H1 (cell line): ENCODE results near the gene LHFPL6. TPM values are rescaled to one million over a fixed set of nuclear protein-coding genes. Genes with fewer than 3 reads are reported as not detected.

ENCODE experiments used
- CTCF ChIA-PET: fragments of 300-600 bp; sonication (Branson Sonifier 250); formaldehyde crosslinking; loops from one replicate; lab custom pipeline; 2021; ENCODE audit not compliant: partially characterized antibody; lab: Charles Lee
- POLR2A ChIA-PET: fragments of 300-600 bp; sonication (Branson Sonifier 250); formaldehyde crosslinking; loops from one replicate; lab custom pipeline; 2021; ENCODE audit warnings: inconsistent platforms; ENCODE audit not compliant: partially characterized antibody; lab: Charles Lee
- DNase-seq, 2 experiments: peaks; one replicate each; pipeline versions ENCODE4 v3.0.0 to v3.0.0-alpha.2; 2010 to 2022; ENCODE audit warnings: low spot score in 2 of 2, low read depth in 1 of 2, mixed read lengths in 1 of 2
- FAIRE-seq: peaks from 2 replicates; lab custom pipeline; 2011; peaks lifted over from hg19 to GRCh38; lab: Jason Lieb, UNC
- H2AFZ ChIP-seq: 2 replicates; pipeline ENCODE4 v1.8.1; 2012; ENCODE audit warnings: low read length, inconsistent platforms
- H2AK5ac ChIP-seq: 2 replicates; pipeline ENCODE4 v1.6.1; 2013; ENCODE audit warnings: low read depth, low read length
- H2BK120ac ChIP-seq: replicated peaks from 2 replicates; pipeline ENCODE3; 2013; ENCODE audit warnings: low read depth, low read length, inconsistent platforms
- H2BK12ac ChIP-seq: 2 replicates; pipeline ENCODE4 v1.6.1; 2013; ENCODE audit warnings: low read depth, low read length
- H2BK15ac ChIP-seq: 2 replicates; pipeline ENCODE4 v1.6.1; 2013; ENCODE audit warnings: low read length
- H2BK20ac ChIP-seq: 2 replicates; pipeline ENCODE4 v1.6.1; 2013; ENCODE audit warnings: low read length
- H2BK5ac ChIP-seq: 2 replicates; pipeline ENCODE4 v1.6.1; 2013; ENCODE audit warnings: low read depth, low read length
- H3K14ac ChIP-seq: 2 replicates; pipeline ENCODE4 v1.6.1; 2013; ENCODE audit warnings: inconsistent platforms; ENCODE audit not compliant: insufficient read length
- H3K18ac ChIP-seq: 2 replicates; pipeline ENCODE4 v1.6.1; 2013; ENCODE audit warnings: low read length; ENCODE audit errors: extremely low read depth
- H3K23ac ChIP-seq: 2 replicates; pipeline ENCODE4 v1.6.1; 2013; ENCODE audit warnings: inconsistent platforms; ENCODE audit not compliant: insufficient read length
- H3K23me2 ChIP-seq: 2 replicates; pipeline ENCODE4 v1.6.1; 2013; ENCODE audit warnings: low read depth, low read length
- H3K27ac ChIP-seq: 2 replicates; pipeline ENCODE4 v1.6.1; 2011; ENCODE audit warnings: low read depth, low read length, inconsistent platforms
- H3K27me3 ChIP-seq, 4 experiments: replicated peaks in 1 of 4; 1 replicate in 1 of 4; 2 replicates in 3 of 4; pipeline versions ENCODE4 v1.6.1 to v1.8.1; 2011 to 2013; ENCODE audit warnings: low read length in 3 of 4, mild to moderate bottlenecking in 3 of 4, inconsistent platforms in 2 of 4, mixed read lengths in 2 of 4, moderate library complexity in 1 of 4; ENCODE audit not compliant: control insufficient read depth in 3 of 4, insufficient read depth in 3 of 4; ENCODE audit errors: extremely low read depth in 1 of 4
- H3K36me3 ChIP-seq, 4 experiments: 2 replicates each; pipeline versions ENCODE4 v1.6.1 to v1.8.1; 2011 to 2013; ENCODE audit warnings: mild to moderate bottlenecking in 4 of 4, low read length in 3 of 4, moderate library complexity in 2 of 4, control low read depth in 1 of 4, inconsistent platforms in 1 of 4; ENCODE audit not compliant: insufficient read depth in 4 of 4, control insufficient read depth in 2 of 4
- H3K4ac ChIP-seq: replicated peaks from 2 replicates; pipeline ENCODE3; 2013; ENCODE audit warnings: low read length, low read depth, mixed read lengths, inconsistent platforms; ENCODE audit not compliant: insufficient read length
- H3K4me1 ChIP-seq, 4 experiments: replicated peaks in 1 of 4; 1 replicate in 1 of 4; 2 replicates in 3 of 4; pipeline versions ENCODE4 v1.6.1 to v1.8.1; 2011 to 2013; ENCODE audit warnings: low read length in 3 of 4, inconsistent platforms in 2 of 4, mixed read lengths in 1 of 4; ENCODE audit not compliant: insufficient read depth in 4 of 4, control insufficient read depth in 3 of 4
- H3K4me2 ChIP-seq, 2 experiments: 2 replicates each; pipeline versions ENCODE4 v1.6.1 to v1.8.1; 2011 to 2013; ENCODE audit warnings: low read depth in 2 of 2, low read length in 2 of 2, control low read depth in 1 of 2, inconsistent platforms in 1 of 2, mild to moderate bottlenecking in 1 of 2; ENCODE audit not compliant: insufficient read depth in 1 of 2
- H3K4me3 ChIP-seq, 4 experiments: fragments of 200-600, 300-600 bp in 1 of 4; sonication (generic), shearing (Covaris generic), sonication (Bioruptor Twin) in 1 of 4; 2 replicates each; pipeline versions ENCODE4 v1.5.1 to v1.8.1; 2011 to 2016; ENCODE audit warnings: low read length in 4 of 4, low read depth in 3 of 4, control low read depth in 2 of 4, inconsistent platforms in 2 of 4, mild to moderate bottlenecking in 2 of 4, mixed read lengths in 1 of 4, moderate library complexity in 1 of 4; ENCODE audit not compliant: insufficient read depth in 2 of 4; ENCODE audit errors: extremely low read depth in 1 of 4
- H3K56ac ChIP-seq: replicated peaks from 2 replicates; pipeline ENCODE3; 2013; ENCODE audit warnings: low read depth, mild to moderate bottlenecking, mixed read lengths, low read length, inconsistent platforms; ENCODE audit not compliant: insufficient read length
- H3K79me1 ChIP-seq: 2 replicates; pipeline ENCODE4 v1.6.1; 2013; ENCODE audit warnings: low read depth, low read length, control low read depth
- H3K79me2 ChIP-seq, 2 experiments: 2 replicates each; pipeline versions ENCODE4 v1.6.1 to v1.8.1; 2012 to 2013; ENCODE audit warnings: low read length in 2 of 2, mild to moderate bottlenecking in 2 of 2, inconsistent platforms in 1 of 2; ENCODE audit not compliant: insufficient read depth in 2 of 2, control insufficient read depth in 1 of 2
- H3K9ac ChIP-seq, 4 experiments: replicated peaks in 1 of 4; 1 replicate in 1 of 4; 2 replicates in 3 of 4; pipeline versions ENCODE4 v1.6.1 to v1.8.1; 2011 to 2013; ENCODE audit warnings: low read depth in 3 of 4, low read length in 3 of 4, control low read depth in 2 of 4, mild to moderate bottlenecking in 2 of 4, moderate library complexity in 2 of 4, inconsistent platforms in 1 of 4; ENCODE audit errors: extremely low read depth in 1 of 4
- H3K9me3 ChIP-seq, 2 experiments: 2 replicates each; pipeline versions ENCODE4 v1.6.1 to v1.8.1; 2012 to 2013; ENCODE audit warnings: mild to moderate bottlenecking in 2 of 2, moderate library complexity in 2 of 2, control low read depth in 1 of 2, inconsistent platforms in 1 of 2, low read depth in 1 of 2, low read length in 1 of 2, mixed read lengths in 1 of 2; ENCODE audit not compliant: insufficient read depth in 2 of 2
- H4K20me1 ChIP-seq, 2 experiments: replicated peaks in 1 of 2; 2 replicates each; pipeline versions ENCODE3 to v1.8.1; 2011 to 2013; ENCODE audit warnings: inconsistent platforms in 2 of 2, low read length in 2 of 2, mild to moderate bottlenecking in 1 of 2; ENCODE audit not compliant: insufficient read depth in 2 of 2, control insufficient read depth in 1 of 2
- H4K5ac ChIP-seq: 2 replicates; pipeline ENCODE4 v1.6.1; 2013; ENCODE audit warnings: low read length, low read depth, mixed read lengths, inconsistent platforms; ENCODE audit not compliant: insufficient read length
- H4K8ac ChIP-seq: 2 replicates; pipeline ENCODE4 v1.8.0; 2013; ENCODE audit warnings: mild to moderate bottlenecking, moderate library complexity, low read length, inconsistent platforms; ENCODE audit not compliant: insufficient read depth; ENCODE audit errors: extremely low read depth
- H4K91ac ChIP-seq: replicated peaks from 2 replicates; pipeline ENCODE3; 2013; ENCODE audit warnings: low read length, mixed read lengths, inconsistent platforms; ENCODE audit not compliant: insufficient read length
- ASH2L ChIP-seq: fragments of 200-600, 300-600 bp; sonication (generic); IDR thresholded peaks from one replicate; pipeline ENCODE4 v1.7.1; 2017; ENCODE audit warnings: low read length
- BACH1 ChIP-seq: IDR thresholded peaks from 2 replicates; pipeline ENCODE4 v1.6.1; 2012; ENCODE audit warnings: low read length, improper control_type of control experiment
- BCL11A ChIP-seq, 2 experiments: IDR thresholded peaks; one replicate each; pipeline ENCODE4 v1.6.1; 2011; ENCODE audit warnings: low read depth in 2 of 2, low read length in 2 of 2, mild to moderate bottlenecking in 2 of 2
- CTCF ChIP-seq, 3 experiments: IDR thresholded peaks; 1 replicate in 2 of 3; 2 replicates in 1 of 3; pipeline versions ENCODE4 v1.5.1 to v1.6.1; 2011; ENCODE audit warnings: low read length in 3 of 3, mild to moderate bottlenecking in 3 of 3, inconsistent platforms in 2 of 3, low read depth in 1 of 3, moderate library complexity in 1 of 3; ENCODE audit not compliant: insufficient read depth in 1 of 3; ENCODE audit errors: control extremely low read depth in 1 of 3
- FOSL1 ChIP-seq: IDR thresholded peaks from 2 replicates; pipeline ENCODE4 v1.6.1; 2011; ENCODE audit warnings: mild to moderate bottlenecking, low read depth, low read length, moderate library complexity; ENCODE audit not compliant: insufficient read depth
- MAFK ChIP-seq: IDR thresholded peaks from 2 replicates; pipeline ENCODE4 v1.6.1; 2012; ENCODE audit warnings: low read depth, mild to moderate bottlenecking, improper control_type of control experiment, low read length
- SAP30 ChIP-seq: fragments of 300-600 bp; sonication (generic); IDR thresholded peaks from 2 replicates; pipeline ENCODE4 v1.7.1; 2012; ENCODE audit warnings: low read length, moderate library complexity, mild to moderate bottlenecking, inconsistent platforms; ENCODE audit not compliant: insufficient read depth, insufficient replicate concordance
- SIX5 ChIP-seq: IDR thresholded peaks from 2 replicates; pipeline ENCODE4 v1.6.1; 2011; ENCODE audit warnings: mild to moderate bottlenecking, low read depth, low read length
- SP4 ChIP-seq: IDR thresholded peaks from 2 replicates; pipeline ENCODE4 v1.6.1; 2012; ENCODE audit warnings: low read length, inconsistent platforms
- SRF ChIP-seq: IDR thresholded peaks from 2 replicates; pipeline ENCODE4 v1.6.1; 2011; ENCODE audit warnings: mild to moderate bottlenecking, low read depth, low read length, moderate library complexity
- TBP ChIP-seq: IDR thresholded peaks from 2 replicates; pipeline ENCODE4 v1.6.1; 2011; ENCODE audit warnings: low read depth, low read length, improper control_type of control experiment
- WGBS, 2 experiments: shearing (Covaris generic) in 1 of 2; methylation state at CpG; one replicate each; pipeline versions ENCODE4 v1.1.6 to v1.1.7; 2013 to 2015; ENCODE audit warnings: low lambda C conversion rate in 2 of 2, mixed read lengths in 2 of 2, inconsistent platforms in 1 of 2, low coverage in 1 of 2, missing lambda C conversion rate in 1 of 2; ENCODE audit not compliant: insufficient replicate concordance in 2 of 2, insufficient coverage in 1 of 2, insufficient read length in 1 of 2; ENCODE audit errors: extremely low coverage in 1 of 2, missing lambda C conversion rate in 1 of 2; 5-methylcytosine and 5-hydroxymethylcytosine counted together
- polyA plus RNA-seq, 7 experiments: library from polyadenylated mRNA; depleted of rRNA in 3 of 7; stranded (reverse) in 5 of 7; unstranded in 2 of 7; fragments of >200 nt in 5 of 7; fragments of 200-250 nt in 2 of 7; gene quantifications; 1 replicate in 5 of 7; 2 replicates in 1 of 7; 4 replicates in 1 of 7; pipeline versions ENCODE4 v1.2.1 to v1.2.3, GENCODE V29; 2011 to 2013; ENCODE audit warnings: missing spikeins in 2 of 7, mixed read lengths in 2 of 7
- total RNA-seq: library from RNA; stranded (reverse); fragmentation: NEBNext Ultra II Directional; extraction: Animal tissue kit (Norgen Biotek cat#: 25700); gene quantifications from 2 replicates; pipeline ENCODE4 v1.2.1, GENCODE V29; 2021

LHFPL6 gene
- total and polyA plus RNA-seq, 2 of the 8 experiments (the other 6 are each of a cell fraction or from before 2014, with no cell fraction given), result 7.6 to 17.0 TPM

- Histone ChIP-seq H2BK120ac (peak overlapping the region; percentile 70), H3K27me3 (no peaks in the 10 kb centered on the region), H2AK5ac (no peak overlapping the region), H3K79me2 (no peaks in the 10 kb centered on the region), H3K9ac (no peak overlapping the region; a peak in 1 of 7 replicates), H3K18ac (peak overlapping the region; percentile 79; the same call in 1 of the 2 replicates), H4K91ac (no peak overlapping the region), H3K4ac (no peak overlapping the region), H3K23ac (no peak overlapping the region), H2BK15ac (no peak overlapping the region), H4K5ac (no peak overlapping the region), H3K27ac (0 out of 2 replicates have a peak overlapping the region, but pooled peaks have one; percentile 33), H3K14ac (no peak overlapping the region), H4K8ac (no peak overlapping the region), H3K36me3 (no peaks in the 10 kb centered on the region), H4K20me1 (peaks cover 0 to 4% of the 10 kb centered on the region in 2 experiments), H3K79me1 (no peaks in the 10 kb centered on the region), H2BK20ac (peak overlapping the region; percentile 13; the same call in 1 of the 2 replicates), H3K9me3 (0 out of 4 replicates have a peak, but pooled peaks cover 0 to 2% of the 10 kb centered on the region in 2 experiments), H3K56ac (no peak overlapping the region), H2BK12ac (peak overlapping the region; percentile 84; the same call in 1 of the 2 replicates), H3K4me3 (peak overlapping the region in 1 of 4 experiments; percentile 45; a peak in 1 of 8 replicates), H3K4me2 (peak overlapping the region; percentile 18 to 56), H2BK5ac (peak overlapping the region; percentile 84; the same call in 1 of the 2 replicates), H2AFZ (no peak overlapping the region), H3K4me1 (peaks cover 0 to 15% (median 12%) of the 10 kb centered on the region in 4 experiments; a peak in 4 of 7 replicates), H3K23me2 (peaks cover 2% of the 10 kb centered on the region; the same call in 1 of the 2 replicates)
- WGBS, 2 experiments, result 32% methylated on average over 5 of the region's 5 CpGs; no CpG with 5 or more reads in 1 of the 2 experiments
- DNase-seq (peak in 1 of 2 experiments; percentile 71), FAIRE-seq (peak; percentile 97)
- ChIA-PET POLR2A (no interaction called here), CTCF (interaction anchor here (0.8 kb wide), 1 partner anchor 87 kb away, joined by 4 read pairs; no protein-coding TSS in a partner anchor)
- TF ChIP-seq SIX5 (no peak), ASH2L (peak; percentile 68), CTCF (IDR thresholded peaks at IDR 0.05; ENCODE audit: control extremely low read depth in 1 of 3, insufficient read depth in 1 of 3, low read depth in 1 of 3, low read length in 3 of 3) (no peak), BCL11A (IDR thresholded peaks at IDR 0.05; ENCODE audit: low read depth in 2 of 2, low read length in 2 of 2) (peak in 1 of 2 experiments; percentile 57), BACH1 (no peak), MAFK (peak; percentile 33; the same call in 1 of the 2 replicates), TBP (no peak), SP4 (no peak), SAP30 (no peak), SRF (no peak), FOSL1 (no peak)
These were observed 273.8 kb downstream of the LHFPL6 start for GRCh38 chr13:39329182-39329639.
